Measurements from ENCODE around the gene LRRFIP2. TPM values are rescaled to one million over a fixed set of nuclear protein-coding genes. Genes with fewer than 3 reads are reported as not detected.
A peak's percentile ranks its signal among the peaks of the same experiment; 100 is the strongest.
"Not testable (repeated sequence)": the region's sequence is repeated elsewhere in the genome, so short reads cannot be mapped to it uniquely, and the experiment has no call there.

Gene LRRFIP2
- total RNA-seq, 2 donors from 2014 or later = 82.3 to 142 TPM

DNA sequence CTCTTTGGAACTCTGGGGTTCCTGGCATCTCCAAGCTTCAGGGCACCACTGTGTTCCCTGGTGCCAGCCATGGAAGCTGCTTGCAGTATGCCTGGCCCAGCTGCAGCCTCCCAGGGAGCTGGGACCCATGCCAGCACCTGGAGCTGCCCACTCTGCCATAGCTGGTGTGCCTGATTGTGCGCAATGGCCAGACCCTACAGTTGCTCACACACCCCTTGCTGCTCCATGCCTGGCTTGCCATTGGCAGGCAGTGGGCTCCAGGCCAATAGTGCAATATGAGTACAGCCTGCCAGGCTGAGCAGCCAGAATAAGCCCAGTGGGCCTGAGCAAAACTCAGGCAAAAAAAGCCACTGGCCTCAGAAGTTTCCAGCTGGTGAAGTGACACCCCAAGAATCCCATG lies 43.8 kb upstream of the LRRFIP2 start:
- H3K4me3 ChIP-seq = no peak overlapping the region
- H3K36me3 ChIP-seq = no peaks in the 10 kb centered on the region
- no peak for TF ChIP-seq CTCF (IDR thresholded peaks at IDR 0.05)
- no peak for DNase-seq (ENCODE audit: low spot score)
- H3K27me3 ChIP-seq = no peaks in the 10 kb centered on the region
- no peaks in the 10 kb centered on the region for H3K4me1 ChIP-seq
- no peak overlapping the region for H3K27ac ChIP-seq
- no peaks in the 10 kb centered on the region for H3K9me3 ChIP-seq

GRCh38 chr3:37217098-37217849 lies 42.9 kb upstream of the LRRFIP2 start:
- Histone ChIP-seq H3K4me3 (no peak overlapping the region), H3K27ac (no peak overlapping the region), H3K9me3 (no peaks in the 10 kb centered on the region), H3K4me1 (no peaks in the 10 kb centered on the region), H3K27me3 (no peaks in the 10 kb centered on the region), H3K36me3 (no peaks in the 10 kb centered on the region)
- no peak for TF ChIP-seq CTCF (IDR thresholded peaks at IDR 0.05)
- DNase-seq (ENCODE audit: low spot score) = no peak

- no peaks in the 10 kb centered on the region for H3K9me3 ChIP-seq
- no peaks in the 10 kb centered on the region for H3K4me1 ChIP-seq
- no peak for TF ChIP-seq CTCF (IDR thresholded peaks at IDR 0.05)
- no peak for DNase-seq (ENCODE audit: low spot score)
- no peaks in the 10 kb centered on the region for H3K36me3 ChIP-seq
- no peak overlapping the region for H3K27ac ChIP-seq
- no peaks in the 10 kb centered on the region for H3K27me3 ChIP-seq
- no peak overlapping the region for H3K4me3 ChIP-seq
These were observed 42.3 kb upstream of the LRRFIP2 start for GRCh38 chr3:37216597-37217097.

DNA sequence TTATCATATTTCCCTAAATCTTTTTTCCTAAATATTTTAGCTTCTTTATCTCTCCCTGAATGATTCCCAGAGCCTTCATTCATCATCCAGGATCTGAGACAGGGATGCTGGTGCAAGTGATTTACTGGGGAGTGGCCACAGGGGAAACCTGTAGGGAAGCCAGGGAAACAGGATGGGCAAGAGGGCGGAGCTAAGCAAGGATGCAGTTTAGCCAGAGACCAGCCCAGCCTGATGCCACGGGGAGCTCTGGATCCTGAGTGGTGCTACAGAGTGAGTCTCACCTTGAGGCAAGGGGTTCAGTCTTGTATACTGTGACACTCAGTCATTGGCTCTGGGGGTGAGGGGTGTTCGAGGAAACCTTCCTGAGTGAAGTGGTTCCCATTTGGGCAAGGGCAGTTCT lies 39.7 kb upstream of the LRRFIP2 start:
- Histone ChIP-seq H3K4me3 (no peak overlapping the region), H3K9me3 (no peaks in the 10 kb centered on the region), H3K36me3 (no peaks in the 10 kb centered on the region), H3K27me3 (no peaks in the 10 kb centered on the region), H3K4me1 (peaks cover 0 to 8% of the 10 kb centered on the region in 2 donors), H3K27ac (no peak overlapping the region)
- no peak for DNase-seq (ENCODE audit: low spot score)
- TF ChIP-seq CTCF (IDR thresholded peaks at IDR 0.05) = no peak

- no peak for DNase-seq (ENCODE audit: low spot score)
- Histone ChIP-seq H3K9me3 (no peaks in the 10 kb centered on the region), H3K36me3 (no peaks in the 10 kb centered on the region), H3K27ac (peak overlapping the region in 1 of 2 donors; percentile 72), H3K27me3 (no peaks in the 10 kb centered on the region), H3K4me1 (peaks cover 0 to 8% of the 10 kb centered on the region in 2 donors), H3K4me3 (no peak overlapping the region)
- TF ChIP-seq CTCF (IDR thresholded peaks at IDR 0.05) = no peak
These were observed 35.8 kb upstream of the LRRFIP2 start for GRCh38 chr3:37210230-37210629.

DNA sequence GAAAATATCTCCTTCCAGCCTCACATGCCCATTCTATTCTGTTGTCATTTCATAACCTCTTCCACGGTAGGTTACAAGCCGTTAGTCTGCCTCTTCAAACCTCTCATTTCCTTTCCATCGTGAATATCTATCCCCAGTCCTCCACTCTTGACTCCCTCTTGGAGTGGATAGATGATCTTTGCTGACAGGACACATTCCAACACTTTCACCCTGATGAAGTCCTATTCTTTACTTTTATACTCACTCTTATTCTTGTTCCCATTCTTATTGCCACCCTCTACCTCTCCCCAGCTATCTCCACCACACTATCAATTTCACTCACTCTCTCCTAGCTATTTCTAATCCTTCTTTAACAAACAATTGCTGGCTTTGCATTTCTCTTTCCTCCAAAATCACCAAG lies 34.2 kb upstream of the LRRFIP2 start:
- H3K27me3 ChIP-seq; H3K36me3 ChIP-seq; H3K9me3 ChIP-seq; H3K4me3 ChIP-seq; DNase-seq (ENCODE audit: low spot score); H3K4me1 ChIP-seq: not testable (repeated sequence)
- H3K27ac ChIP-seq = peak overlapping the region in 1 of 2 donors; percentile 32

GRCh38 chr3:37208008-37208407 lies 33.6 kb upstream of the LRRFIP2 start:
- not testable (repeated sequence) for H3K36me3 ChIP-seq; H3K4me1 ChIP-seq; H3K27me3 ChIP-seq; DNase-seq (ENCODE audit: low spot score); H3K4me3 ChIP-seq; H3K9me3 ChIP-seq
- H3K27ac ChIP-seq = peak overlapping the region in 1 of 2 donors; percentile 32

GRCh38 chr3:37206041-37206440 lies 31.7 kb upstream of the LRRFIP2 start:
- not testable (repeated sequence) for H3K9me3 ChIP-seq; DNase-seq (ENCODE audit: low spot score); H3K4me3 ChIP-seq; H3K27me3 ChIP-seq; H3K36me3 ChIP-seq
- peaks cover 0 to 17% of the 10 kb centered on the region in 2 donors for H3K4me1 ChIP-seq
- H3K27ac ChIP-seq = peak overlapping the region in 1 of 2 donors; percentile 35

All from right atrium auricular region (tissue), 2 donors.